ENCODE measurements around the gene MSRB3.

- TF ChIP-seq CTCF (IDR thresholded peaks at IDR 0.05; ENCODE audit: low read depth, low read length): no peak
- TF ChIP-seq EZH2phosphoT487 (IDR thresholded peaks at IDR 0.05; ENCODE audit: low read depth): no peak
Measured at GRCh38 chr12:65307169-65307501, 28.7 kb downstream of the MSRB3 start.
